ENCODE measurements around the gene MAPK4. TPM values are rescaled to one million over a fixed set of nuclear protein-coding genes. Genes with fewer than 3 reads are reported as not detected.

The MAPK4 gene
- total and polyA plus RNA-seq, 2 of the 4 experiments (the other 2 are of a cell fraction): not detected

DNA sequence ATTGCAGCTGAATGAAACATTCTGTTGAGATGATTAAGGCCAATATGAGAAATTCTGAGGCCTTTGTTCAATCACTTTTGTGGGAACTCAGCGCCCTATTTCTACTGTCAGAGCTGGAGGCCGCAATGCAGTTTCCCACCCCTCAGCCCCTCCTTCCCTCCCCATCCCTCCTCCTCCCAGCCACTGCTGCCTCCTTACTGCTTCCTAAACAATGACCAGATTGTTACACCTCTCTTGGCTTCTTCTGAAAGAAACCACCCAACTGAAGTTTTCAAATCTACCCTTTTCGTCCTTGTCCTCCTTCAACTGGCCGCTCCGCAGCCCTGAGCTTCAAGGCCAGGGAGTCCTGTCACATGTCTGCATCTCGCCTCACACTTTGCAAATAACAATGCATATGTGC lies 36.7 kb upstream of the MAPK4 start:
- in situ Hi-C loops (cut with MboI; ENCODE audit: low sequenced_read_pairs): no loop called here
- no peak for TF ChIP-seq RAD21 (IDR thresholded peaks at IDR 0.05; ENCODE audit: low read length)
- no peak for TF ChIP-seq NFE2L2 (IDR thresholded peaks at IDR 0.05; ENCODE audit: low read depth, low read length)
- TF ChIP-seq RFX5 (IDR thresholded peaks at IDR 0.05; ENCODE audit: low read depth, low read length): no peak
- no peak for TF ChIP-seq MAFK (IDR thresholded peaks at IDR 0.05; ENCODE audit: low read depth, low read length)
- no peak for TF ChIP-seq CHD1 (IDR thresholded peaks at IDR 0.05; ENCODE audit: low read depth, low read length)
- TF ChIP-seq MAZ (IDR thresholded peaks at IDR 0.05; ENCODE audit: borderline replicate concordance, low read depth, low read length): no peak
- TF ChIP-seq CEBPB (IDR thresholded peaks at IDR 0.05; ENCODE audit: low read depth, low read length): no peak
- no peak for TF ChIP-seq ELK1 (IDR thresholded peaks at IDR 0.05; ENCODE audit: borderline replicate concordance, low read depth, low read length)
- TF ChIP-seq RCOR1 (IDR thresholded peaks at IDR 0.05; ENCODE audit: insufficient replicate concordance, low read length): no peak
- Histone ChIP-seq H2BK20ac (ENCODE audit: low read depth, low read length) (no peak overlapping the region), H4K8ac (ENCODE audit: low read depth in 2 of 2, low read length in 2 of 2) (no peak overlapping the region), H3K18ac (ENCODE audit: low read depth, low read length) (no peak overlapping the region), H4K91ac (ENCODE audit: insufficient read depth, low read depth, low read length) (no peak overlapping the region), H3K14ac (replicated peaks; ENCODE audit: low read depth, low read length) (no peak overlapping the region), H2AK5ac (ENCODE audit: low read depth, low read length) (no peak overlapping the region), H4K20me1 (ENCODE audit: insufficient read depth, low read length) (no peaks in the 10 kb centered on the region), H2AK9ac (replicated peaks; ENCODE audit: low read depth, low read length, poor library complexity) (no peak overlapping the region), H2BK5ac (ENCODE audit: low read depth, low read length, poor library complexity, severe bottlenecking) (no peak overlapping the region), H3K4me3 (ENCODE audit: insufficient read depth, low read depth, low read length) (no peak overlapping the region), H3K9me3 (ENCODE audit: control insufficient read depth, insufficient read depth, low read length) (no peaks in the 10 kb centered on the region), H4K5ac (ENCODE audit: low read depth, low read length) (no peak overlapping the region), H2AFZ (replicated peaks; ENCODE audit: low read length, poor library complexity) (no peak overlapping the region), H3K4me1 (ENCODE audit: control insufficient read depth, insufficient read depth, low read length) (no peaks in the 10 kb centered on the region), H3K9me1 (ENCODE audit: insufficient read depth, low read length) (no peaks in the 10 kb centered on the region), H3K9ac (ENCODE audit: low read depth, low read length) (no peak overlapping the region), H3K4ac (ENCODE audit: low read depth, low read length) (no peak overlapping the region), H2BK15ac (ENCODE audit: low read depth, low read length) (no peak overlapping the region), H3K79me1 (ENCODE audit: low read depth in 1 of 2, low read length in 2 of 2) (no peaks in the 10 kb centered on the region), H3K56ac (ENCODE audit: extremely low read depth, insufficient read depth, low read length) (no peak overlapping the region), H3K27ac (ENCODE audit: insufficient read depth, low read length) (no peak overlapping the region), H2BK120ac (ENCODE audit: low read depth, low read length) (no peak overlapping the region), H3K23ac (ENCODE audit: low read depth, low read length) (no peak overlapping the region), H3K36me3 (ENCODE audit: control insufficient read depth, insufficient read depth, low read length) (no peaks in the 10 kb centered on the region), H3K4me2 (ENCODE audit: low read depth, low read length) (no peak overlapping the region), H3K27me3 (ENCODE audit: control insufficient read depth, insufficient read depth, low read length) (no peaks in the 10 kb centered on the region)
- CTCF ChIA-PET: interaction anchor here (0.6 kb wide), 1 partner anchor 61 kb away, joined by 3 read pairs; no protein-coding TSS in a partner anchor
- ATAC-seq (ENCODE audit: low read depth) (no peak), DNase-seq (no peak)
- BruUV-seq (replicated peaks): no TSS peak
- POLR2A ChIA-PET (ENCODE audit: unreplicated experiment): no interaction called here
- intact Hi-C loops (cut with micrococcal nuclease): no loop called here
- 0% methylated on average over 1 of the region's 6 CpGs; no CpG with 5 or more reads in 1 of the 2 experiments for WGBS, 2 experiments (ENCODE audit: extremely low coverage in 2 of 2, insufficient read length in 1 of 2)
- dilution Hi-C loops (cut with HindIII; ENCODE audit: low sequenced_read_pairs, unreplicated experiment): no loop called here
